H7 (cell line): ENCODE results near the gene WDR76. TPM values are rescaled to one million over a fixed set of nuclear protein-coding genes. Genes with fewer than 3 reads are reported as not detected.
A peak's percentile ranks its signal among the peaks of the same experiment; 100 is the strongest.

Source experiments
- DNase-seq: peaks from one replicate; pipeline ENCODE4 v3.0.0; 2012
- H3K27me3 ChIP-seq: 2 replicates; pipeline ENCODE4 v1.6.0; 2011; ENCODE audit warnings: mild to moderate bottlenecking, low read length; ENCODE audit not compliant: control insufficient read depth, insufficient read depth
- H3K36me3 ChIP-seq: replicated peaks from 2 replicates; pipeline ENCODE4 v1.5.1; 2011; ENCODE audit warnings: low read length; ENCODE audit not compliant: control insufficient read depth, insufficient read depth
- H3K4me3 ChIP-seq: 2 replicates; pipeline ENCODE4 v1.5.1; 2011; ENCODE audit warnings: low read depth, mild to moderate bottlenecking, control low read depth, low read length, moderate library complexity; ENCODE audit not compliant: insufficient read depth
- total RNA-seq: library from RNA; depleted of rRNA; stranded (reverse); fragments of >200 nt; shearing (Covaris generic); gene quantifications from 2 replicates; pipeline ENCODE4 v1.2.3, GENCODE V29; 2014; rRNA removed

Gene WDR76
- total RNA-seq, 1 experiment from 2014 or later = 21.3 TPM

- Histone ChIP-seq H3K4me3 (no peak overlapping the region), H3K36me3 (peaks cover 3% of the 10 kb centered on the region), H3K27me3 (no peaks in the 10 kb centered on the region)
- peak; percentile 89 for DNase-seq
Observed at GRCh38 chr15:43903864-43904290, 77.1 kb downstream of the WDR76 start.

- Histone ChIP-seq H3K4me3 (no peak overlapping the region), H3K36me3 (peaks cover 3% of the 10 kb centered on the region), H3K27me3 (no peaks in the 10 kb centered on the region)
- DNase-seq = no peak
Observed at GRCh38 chr15:43905755-43906154, 79.0 kb downstream of the WDR76 start.

GRCh38 chr15:43908516-43909050 lies 81.8 kb downstream of the WDR76 start:
- no peaks in the 10 kb centered on the region for H3K27me3 ChIP-seq
- DNase-seq = no peak
- no peak overlapping the region for H3K4me3 ChIP-seq
- peaks cover 3% of the 10 kb centered on the region; the same call in 1 of the 2 replicates for H3K36me3 ChIP-seq

DNA sequence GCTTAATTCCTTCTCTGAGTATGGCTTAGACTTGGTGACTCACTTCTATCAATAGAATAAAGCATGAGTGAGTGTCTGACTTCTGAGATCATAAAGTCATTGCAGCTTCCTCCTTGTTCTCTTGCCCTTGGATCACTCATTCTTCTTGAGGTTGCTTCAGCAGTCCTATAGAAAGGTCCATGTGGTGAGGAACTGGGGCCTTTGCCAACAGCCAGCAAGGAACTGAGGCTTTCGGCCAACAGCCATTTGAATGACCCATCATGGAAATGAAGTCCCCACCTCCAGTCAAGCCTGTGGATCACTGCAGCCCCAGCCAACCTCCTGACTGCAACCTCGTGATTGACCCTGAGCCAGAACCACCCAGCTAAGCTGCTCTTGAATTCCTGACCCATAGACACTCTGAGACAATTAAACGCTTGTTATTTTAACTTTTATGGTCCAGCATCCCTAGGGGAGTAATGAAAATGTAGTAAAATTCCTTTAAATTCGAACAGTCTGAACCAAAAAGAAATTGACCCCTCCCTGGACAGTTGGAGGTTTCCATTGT lies 84.5 kb downstream of the WDR76 start:
- peaks cover 2% of the 10 kb centered on the region; the same call in 1 of the 2 replicates for H3K36me3 ChIP-seq
- no peak for DNase-seq
- H3K4me3 ChIP-seq = no peak overlapping the region
- no peaks in the 10 kb centered on the region for H3K27me3 ChIP-seq

DNA sequence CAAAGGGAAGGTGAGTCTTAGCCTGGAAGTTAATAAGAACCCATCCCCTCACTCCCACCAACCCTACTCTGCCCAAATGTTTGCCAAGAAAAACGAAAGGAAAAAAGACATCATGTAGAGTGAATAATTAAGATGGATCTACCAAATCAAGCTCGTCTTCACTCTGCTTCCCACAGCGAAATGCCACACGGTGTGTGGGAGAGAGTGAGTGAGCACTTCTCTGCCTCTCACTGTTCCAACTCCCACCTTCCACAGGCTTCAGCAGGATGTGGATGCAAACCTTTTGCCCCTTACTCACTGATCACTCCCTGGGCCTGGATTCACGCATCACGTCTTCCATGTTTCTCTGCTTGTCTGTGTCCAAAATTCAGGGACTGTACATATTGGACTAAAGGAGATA lies 85.4 kb downstream of the WDR76 start:
- DNase-seq = no peak
- Histone ChIP-seq H3K4me3 (no peak overlapping the region), H3K27me3 (no peaks in the 10 kb centered on the region), H3K36me3 (peaks cover 2% of the 10 kb centered on the region; the same call in 1 of the 2 replicates)

GRCh38 chr15:43913026-43913780 lies 86.4 kb downstream of the WDR76 start:
- DNase-seq = no peak
- Histone ChIP-seq H3K4me3 (no peak overlapping the region), H3K27me3 (no peaks in the 10 kb centered on the region), H3K36me3 (peaks cover 2% of the 10 kb centered on the region; the same call in 1 of the 2 replicates)

GRCh38 chr15:43913941-43914340 lies 87.1 kb downstream of the WDR76 start:
- DNase-seq = no peak

GRCh38 chr15:43915631-43916325 lies 89.0 kb downstream of the WDR76 start:
- DNase-seq = no peak
- H3K4me3 ChIP-seq = no peak overlapping the region
- no peaks in the 10 kb centered on the region; the same call in none of the 2 replicates for H3K36me3 ChIP-seq
- no peaks in the 10 kb centered on the region; the same call in 1 of the 2 replicates for H3K27me3 ChIP-seq

More at GRCh38 chr15:43913941-43914340, 87.1 kb downstream of the WDR76 start:
- Histone ChIP-seq H3K36me3 (no peaks in the 10 kb centered on the region; the same call in 1 of the 2 replicates), H3K27me3 (no peaks in the 10 kb centered on the region; the same call in 1 of the 2 replicates), H3K4me3 (no peak overlapping the region)

DNA sequence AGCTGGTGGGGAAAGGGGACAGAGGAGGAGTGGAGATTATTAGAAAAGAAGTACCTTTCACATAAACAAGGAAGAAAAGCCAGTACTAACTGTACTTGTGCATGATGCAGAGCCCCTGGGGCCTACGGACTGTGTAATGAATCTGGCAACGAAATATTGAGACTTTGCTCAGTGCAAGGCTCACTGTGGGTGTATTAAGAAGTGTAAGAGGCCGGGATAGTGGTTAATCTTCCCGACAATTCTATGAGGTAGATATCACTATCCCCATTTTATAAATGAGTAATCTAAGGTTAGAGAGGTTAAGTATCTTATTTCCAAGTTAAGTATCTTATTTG lies 89.5 kb downstream of the WDR76 start:
- no peak for DNase-seq
- H3K36me3 ChIP-seq = no peaks in the 10 kb centered on the region; the same call in none of the 2 replicates
- no peaks in the 10 kb centered on the region; the same call in 1 of the 2 replicates for H3K27me3 ChIP-seq
- H3K4me3 ChIP-seq = no peak overlapping the region

Other genes starting within 250 kb of the WDR76 start
- gene PPIP5K1, start 236.8 kb upstream of the WDR76 start, total RNA-seq = 10.5 and 11.7 TPM in 2 replicates
- 18.4 and 24.2 TPM in 2 replicates for gene CKMT1B, start 233.0 kb upstream of the WDR76 start, total RNA-seq
- 0.03 and 0.55 TPM in 2 replicates for gene STRC, start 208.2 kb upstream of the WDR76 start, total RNA-seq
- gene CATSPER2, start 178.2 kb upstream of the WDR76 start, total RNA-seq = 0.41 and 0.94 TPM in 2 replicates
- gene CKMT1A, start 133.1 kb upstream of the WDR76 start, total RNA-seq = 14.9 and 26.1 TPM in 2 replicates
- 197 and 224 TPM in 2 replicates for gene PDIA3, start 80.6 kb upstream of the WDR76 start, total RNA-seq
- gene ELL3, start 50.0 kb upstream of the WDR76 start, total RNA-seq = 14.7 and 17.6 TPM in 2 replicates
- 372 and 456 TPM in 2 replicates for gene SERF2, start 34.7 kb upstream of the WDR76 start, total RNA-seq
- 0.22 and 0.38 TPM in 2 replicates for gene SERINC4, start 26.8 kb upstream of the WDR76 start, total RNA-seq
- gene HYPK, start 26.4 kb upstream of the WDR76 start, total RNA-seq = 6.3 and 8.6 TPM in 2 replicates
- 25.3 and 29.8 TPM in 2 replicates for gene MFAP1, start 2.3 kb upstream of the WDR76 start, total RNA-seq